Heart left ventricle (tissue), 13 donors: ENCODE measurements around the gene R3HDM2.

Source experiments
- POLR2A ChIP-seq, 2 donors: fragments of 450-650 bp; IDR thresholded peaks; one replicate each; pipeline ENCODE4 v1.6.1; 2017; ENCODE audit warnings: antibody characterized with exemption in 2 of 2, mild to moderate bottlenecking in 2 of 2, moderate library complexity in 2 of 2
- TF ChIP-seq, protein P1 (sequence below), 12 donors: fragments of 200-600 bp; sonication (generic) in 4 of 12; IDR thresholded peaks; one replicate each; pipeline versions ENCODE4 v1.5.0 to v1.8.0; 2018 to 2022; ENCODE audit warnings: antibody characterized with exemption in 12 of 12, mild to moderate bottlenecking in 5 of 12
- donor health status: ischemic (EF 13 %, LVEDD 7.1; RV severe dilation, severe dysfunction).
- donor health status: DM: no; HTN: yes; CAD: no.
- donor health status: DM: no; HTN: no; CAD: no.
- donor health status: ischemic (EF 25% LVEDD 6.9; RV normal size, moderate dysfunction).
- donor health status: ischemic (EF 25% LVEDD 5.7; RV mildly dilated, moderate dysfunction).
- donor health status: ischemic (EF 35%, LVEDD 5.7; RV mildly dilated, moderate dysfunction).
- donor health status: nonischemic (EF 11% LVEDD 7.7; RV severe dilation, severe dysfunction).
- donor health status: DM: yes; HTN: yes; CAD: no.
- donor health status: PGD.
- donor health status: ischemic (EF 29% LVEDD 5.4; RV normal size, mild dysfunction).
- donor health status: nonischemic (EF 23%, LVEDD 6.1; RV moderate dilation, normal function).

DNA sequence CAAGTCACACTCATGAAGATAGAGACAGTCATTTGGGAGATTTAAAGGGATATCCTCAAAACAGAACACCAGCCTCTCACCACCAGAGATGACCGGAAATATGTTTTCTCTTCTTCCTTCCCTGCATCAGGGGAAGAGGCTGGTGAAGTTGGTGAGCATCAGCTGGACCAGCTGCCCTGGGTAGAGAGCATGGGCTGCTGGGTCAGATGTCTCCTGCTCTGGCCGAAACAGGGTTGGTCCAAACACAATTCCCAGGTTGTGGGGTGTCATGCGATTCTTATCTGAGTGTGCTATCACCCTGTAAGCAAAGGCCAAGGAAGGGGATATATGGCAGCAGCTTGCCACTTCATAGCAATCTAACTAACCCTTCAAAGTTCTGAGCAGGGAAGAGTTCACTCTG is 41.5 kb upstream of the R3HDM2 start:
- TF ChIP-seq, protein P1, sequence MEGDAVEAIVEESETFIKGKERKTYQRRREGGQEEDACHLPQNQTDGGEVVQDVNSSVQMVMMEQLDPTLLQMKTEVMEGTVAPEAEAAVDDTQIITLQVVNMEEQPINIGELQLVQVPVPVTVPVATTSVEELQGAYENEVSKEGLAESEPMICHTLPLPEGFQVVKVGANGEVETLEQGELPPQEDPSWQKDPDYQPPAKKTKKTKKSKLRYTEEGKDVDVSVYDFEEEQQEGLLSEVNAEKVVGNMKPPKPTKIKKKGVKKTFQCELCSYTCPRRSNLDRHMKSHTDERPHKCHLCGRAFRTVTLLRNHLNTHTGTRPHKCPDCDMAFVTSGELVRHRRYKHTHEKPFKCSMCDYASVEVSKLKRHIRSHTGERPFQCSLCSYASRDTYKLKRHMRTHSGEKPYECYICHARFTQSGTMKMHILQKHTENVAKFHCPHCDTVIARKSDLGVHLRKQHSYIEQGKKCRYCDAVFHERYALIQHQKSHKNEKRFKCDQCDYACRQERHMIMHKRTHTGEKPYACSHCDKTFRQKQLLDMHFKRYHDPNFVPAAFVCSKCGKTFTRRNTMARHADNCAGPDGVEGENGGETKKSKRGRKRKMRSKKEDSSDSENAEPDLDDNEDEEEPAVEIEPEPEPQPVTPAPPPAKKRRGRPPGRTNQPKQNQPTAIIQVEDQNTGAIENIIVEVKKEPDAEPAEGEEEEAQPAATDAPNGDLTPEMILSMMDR (IDR thresholded peaks at IDR 0.05): no peak
- no peak for TF ChIP-seq POLR2A (IDR thresholded peaks at IDR 0.05)
